Nephron progenitor cell (in vitro differentiated cells): ENCODE data around the gene LONP1.

Experiments
- DNase-seq: peaks from one replicate; pipeline ENCODE4 v3.0.0; 2021
- H3K27ac Mint-ChIP-seq: 2 replicates; pipeline ENCODE4 v1.8.0; 2021; ENCODE audit warnings: mild to moderate bottlenecking, moderate library complexity, mixed read lengths
- H3K27me3 Mint-ChIP-seq: 2 replicates; pipeline ENCODE4 v1.8.0; 2021; ENCODE audit warnings: mild to moderate bottlenecking, low read depth, mixed read lengths; ENCODE audit not compliant: poor library complexity
- H3K36me3 Mint-ChIP-seq: 2 replicates; pipeline ENCODE4 v1.8.0; 2021; ENCODE audit warnings: low read depth, mixed read lengths
- H3K4me1 Mint-ChIP-seq: 2 replicates; pipeline ENCODE4 v1.8.0; 2021; ENCODE audit warnings: mixed read lengths
- H3K4me3 Mint-ChIP-seq: 2 replicates; pipeline ENCODE4 v1.8.0; 2021; ENCODE audit warnings: mild to moderate bottlenecking, moderate library complexity, mixed read lengths
- H3K9me3 Mint-ChIP-seq: 2 replicates; pipeline ENCODE4 v1.8.0; 2021; ENCODE audit warnings: mild to moderate bottlenecking, moderate library complexity, mixed read lengths
- CTCF ChIP-seq: fragments of 200-600 bp; sonication (generic); IDR thresholded peaks from 2 replicates; pipeline ENCODE4 v1.5.0; 2021; ENCODE audit warnings: antibody characterized with exemption

The LONP1 gene

DNA sequence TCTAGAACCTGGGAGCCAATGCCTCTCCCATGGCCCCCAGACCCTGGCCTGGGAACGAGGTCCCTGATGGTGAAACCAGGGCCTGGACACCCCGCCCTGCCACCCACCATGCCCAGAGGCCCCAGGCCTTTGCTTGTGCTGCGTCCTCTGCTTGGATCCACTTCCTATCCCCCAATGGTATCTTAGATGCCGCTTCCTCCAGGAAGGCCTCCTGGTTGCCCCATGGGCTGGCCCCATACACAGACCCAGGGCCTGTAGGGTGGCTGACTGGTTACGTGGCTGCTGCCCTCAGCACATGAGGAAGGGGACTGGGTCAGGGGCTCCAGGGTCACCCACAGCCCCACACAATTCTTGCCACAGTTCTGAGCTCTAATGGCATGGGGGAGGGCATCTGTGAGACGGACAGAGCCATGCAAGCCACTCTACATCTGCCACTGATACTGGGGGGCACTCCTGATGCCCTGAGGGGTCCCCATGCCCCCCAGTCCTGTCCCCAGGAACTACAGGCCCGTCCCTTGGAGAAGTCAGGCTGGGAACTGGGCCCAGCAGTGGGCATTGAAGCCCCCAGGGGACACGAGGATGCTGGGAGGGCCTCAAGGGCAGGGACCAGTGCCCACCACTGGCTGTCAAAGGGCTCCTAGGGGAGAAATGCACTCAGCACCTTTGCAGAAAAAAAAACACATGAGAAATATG, 24.8 kb downstream of the LONP1 start:
- Mint-ChIP-seq H3K4me1 (peaks cover 16% of the 10 kb centered on the region), H3K36me3 (peaks cover 16% of the 10 kb centered on the region), H3K9me3 (no peaks in the 10 kb centered on the region), H3K27me3 (peaks cover 3% of the 10 kb centered on the region), H3K4me3 (no peak overlapping the region), H3K27ac (no peak overlapping the region)
- TF ChIP-seq CTCF, result no peak
- no peak for DNase-seq

- Mint-ChIP-seq H3K27ac (no peak overlapping the region), H3K4me3 (no peak overlapping the region), H3K9me3 (no peaks in the 10 kb centered on the region), H3K27me3 (peaks cover 3% of the 10 kb centered on the region), H3K36me3 (peaks cover 12% of the 10 kb centered on the region), H3K4me1 (peaks cover 16% of the 10 kb centered on the region)
- TF ChIP-seq CTCF, result no peak
- DNase-seq, result no peak
Measured at GRCh38 chr19:5694167-5694955, 25.6 kb downstream of the LONP1 start.

- no peak for DNase-seq
- peaks cover 3% of the 10 kb centered on the region for H3K27me3 Mint-ChIP-seq
- H3K36me3 Mint-ChIP-seq, result peaks cover 5% of the 10 kb centered on the region
- H3K4me3 Mint-ChIP-seq, result no peak overlapping the region
- no peaks in the 10 kb centered on the region for H3K9me3 Mint-ChIP-seq
- TF ChIP-seq CTCF, result no peak
- peaks cover 16% of the 10 kb centered on the region for H3K4me1 Mint-ChIP-seq
- H3K27ac Mint-ChIP-seq, result peak overlapping the region; percentile 22
Measured at GRCh38 chr19:5693195-5694166, 26.5 kb downstream of the LONP1 start.

- peak overlapping the region; percentile 96 for H3K27ac Mint-ChIP-seq
- peaks cover 3% of the 10 kb centered on the region for H3K9me3 Mint-ChIP-seq
- H3K27me3 Mint-ChIP-seq, result peaks cover 3% of the 10 kb centered on the region
- TF ChIP-seq CTCF, result no peak
- no peak for DNase-seq
- H3K36me3 Mint-ChIP-seq, result peaks cover 10% of the 10 kb centered on the region
- peaks cover 16% of the 10 kb centered on the region for H3K4me1 Mint-ChIP-seq
- peak overlapping the region; percentile 100 for H3K4me3 Mint-ChIP-seq
Measured at GRCh38 chr19:5692723-5693194, 27.2 kb downstream of the LONP1 start.

- Mint-ChIP-seq H3K27me3 (peaks cover 3% of the 10 kb centered on the region), H3K27ac (peak overlapping the region; percentile 96), H3K36me3 (peaks cover 10% of the 10 kb centered on the region), H3K4me3 (peak overlapping the region; percentile 100), H3K4me1 (peaks cover 16% of the 10 kb centered on the region), H3K9me3 (peaks cover 3% of the 10 kb centered on the region)
- TF ChIP-seq CTCF, result no peak
- DNase-seq, result no peak
Measured at GRCh38 chr19:5691822-5692722, 27.9 kb downstream of the LONP1 start.
